HL-60 (cell line): ENCODE results near the gene SNRPB2.

Source experiments
- DNase-seq, 2 experiments: peaks; one replicate each; pipeline ENCODE4 v3.0.0-alpha.2; 2010 to 2020; ENCODE audit warnings: low read depth in 1 of 2, low spot score in 1 of 2
- H3K27ac ChIP-seq: fragments of 250-450 bp; sonication (Bioruptor Pico); replicated peaks from 2 replicates; pipeline ENCODE4 v1.5.1; 2020; ENCODE audit warnings: mild to moderate bottlenecking, moderate library complexity
- H3K27me3 ChIP-seq: fragments of 250-450 bp; sonication (Bioruptor Pico); 2 replicates; pipeline ENCODE4 v1.5.1; 2021; ENCODE audit warnings: mild to moderate bottlenecking, moderate library complexity; ENCODE audit not compliant: insufficient read depth, poor library complexity, severe bottlenecking
- H3K4me3 ChIP-seq: replicated peaks from 2 replicates; pipeline ENCODE4 v1.5.1; 2011; ENCODE audit warnings: mild to moderate bottlenecking, control low read depth, low read length; ENCODE audit not compliant: insufficient read depth
- CTCF ChIP-seq: IDR thresholded peaks from one replicate; pipeline ENCODE4 v1.5.1; 2011; ENCODE audit warnings: low read length, control low read depth, inconsistent platforms; ENCODE audit not compliant: insufficient read depth
- GABPA ChIP-seq: IDR thresholded peaks from 2 replicates; pipeline ENCODE4 v1.6.1; 2012; ENCODE audit warnings: low read depth
- POLR2AphosphoS5 ChIP-seq: IDR thresholded peaks from 2 replicates; pipeline ENCODE4 v1.6.1; 2012; ENCODE audit warnings: low read depth
- REST ChIP-seq: IDR thresholded peaks from 2 replicates; pipeline ENCODE4 v1.6.1; 2012; ENCODE audit warnings: low read depth; ENCODE audit not compliant: insufficient replicate concordance
- SPI1 ChIP-seq: IDR thresholded peaks from 2 replicates; pipeline ENCODE4 v1.6.1; 2012; ENCODE audit warnings: low read depth, mild to moderate bottlenecking, borderline replicate concordance

Gene SNRPB2

GRCh38 chr20:16694161-16694560, 35.7 kb upstream of the SNRPB2 start:
- DNase-seq = no peak
- H3K4me3 ChIP-seq = no peak overlapping the region
- peaks cover 3% of the 10 kb centered on the region for H3K27me3 ChIP-seq
- H3K27ac ChIP-seq = no peak overlapping the region
- no peak for TF ChIP-seq SPI1
- no peak for TF ChIP-seq GABPA
- no peak for TF ChIP-seq CTCF
- TF ChIP-seq POLR2AphosphoS5 = no peak
- TF ChIP-seq REST = no peak

GRCh38 chr20:16695628-16696027, 34.2 kb upstream of the SNRPB2 start:
- TF ChIP-seq CTCF (no peak), GABPA (no peak), REST (no peak), POLR2AphosphoS5 (no peak), SPI1 (no peak)
- H3K27me3 ChIP-seq = peaks cover 3% of the 10 kb centered on the region
- no peak overlapping the region for H3K4me3 ChIP-seq
- H3K27ac ChIP-seq = no peak overlapping the region
- DNase-seq = no peak

- no peak overlapping the region for H3K27ac ChIP-seq
- H3K27me3 ChIP-seq = peaks cover 3% of the 10 kb centered on the region
- no peak overlapping the region for H3K4me3 ChIP-seq
- no peak for DNase-seq
- TF ChIP-seq GABPA (no peak), REST (no peak), CTCF (no peak), POLR2AphosphoS5 (no peak), SPI1 (no peak)
Observed at GRCh38 chr20:16699293-16699692, 30.5 kb upstream of the SNRPB2 start.
